Adrenal gland (tissue), 5 donors: ENCODE results near the gene SELENOO.

ENCODE experiments used
- POLR2A ChIP-seq, 2 donors: fragments of 450-650 bp; IDR thresholded peaks; one replicate each; pipeline ENCODE4 v1.6.1; 2017; ENCODE audit warnings: antibody characterized with exemption in 2 of 2, mild to moderate bottlenecking in 2 of 2, moderate library complexity in 1 of 2
- TF ChIP-seq, protein P1 (sequence below), 6 experiments: fragments of 450-650 bp in 4 of 6; fragments of 200-600 bp in 2 of 6; sonication (generic) in 1 of 6; IDR thresholded peaks; 1 replicate in 5 of 6; 2 replicates in 1 of 6; pipeline versions ENCODE4 v1.5.1 to v1.8.0; 2016 to 2021; ENCODE audit warnings: antibody characterized with exemption in 6 of 6, mild to moderate bottlenecking in 2 of 6, moderate library complexity in 1 of 6
- donor health status: DM: no; HTN: no; CAD: no.

DNA sequence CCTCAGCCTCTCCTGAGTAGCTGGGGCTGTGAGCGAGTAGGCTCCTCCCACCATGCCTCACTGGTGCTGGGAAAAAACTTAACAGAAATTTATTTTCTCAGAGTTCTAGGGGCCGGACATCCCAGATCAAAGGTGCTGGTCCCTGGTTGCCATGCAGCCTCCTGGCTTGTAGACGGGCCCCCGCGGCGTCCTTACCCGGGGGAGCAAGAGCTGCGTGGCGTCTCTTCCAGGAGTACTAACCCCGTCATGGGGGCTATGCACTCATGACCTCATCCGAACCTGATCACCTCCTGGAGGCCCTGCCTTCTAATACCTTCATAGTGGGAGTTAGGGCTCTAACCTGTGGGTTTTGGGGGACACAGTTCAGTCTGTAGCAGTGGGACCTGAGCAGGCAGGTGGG lies 12.5 kb upstream of the SELENOO start:
- TF ChIP-seq, protein P1, sequence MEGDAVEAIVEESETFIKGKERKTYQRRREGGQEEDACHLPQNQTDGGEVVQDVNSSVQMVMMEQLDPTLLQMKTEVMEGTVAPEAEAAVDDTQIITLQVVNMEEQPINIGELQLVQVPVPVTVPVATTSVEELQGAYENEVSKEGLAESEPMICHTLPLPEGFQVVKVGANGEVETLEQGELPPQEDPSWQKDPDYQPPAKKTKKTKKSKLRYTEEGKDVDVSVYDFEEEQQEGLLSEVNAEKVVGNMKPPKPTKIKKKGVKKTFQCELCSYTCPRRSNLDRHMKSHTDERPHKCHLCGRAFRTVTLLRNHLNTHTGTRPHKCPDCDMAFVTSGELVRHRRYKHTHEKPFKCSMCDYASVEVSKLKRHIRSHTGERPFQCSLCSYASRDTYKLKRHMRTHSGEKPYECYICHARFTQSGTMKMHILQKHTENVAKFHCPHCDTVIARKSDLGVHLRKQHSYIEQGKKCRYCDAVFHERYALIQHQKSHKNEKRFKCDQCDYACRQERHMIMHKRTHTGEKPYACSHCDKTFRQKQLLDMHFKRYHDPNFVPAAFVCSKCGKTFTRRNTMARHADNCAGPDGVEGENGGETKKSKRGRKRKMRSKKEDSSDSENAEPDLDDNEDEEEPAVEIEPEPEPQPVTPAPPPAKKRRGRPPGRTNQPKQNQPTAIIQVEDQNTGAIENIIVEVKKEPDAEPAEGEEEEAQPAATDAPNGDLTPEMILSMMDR (IDR thresholded peaks at IDR 0.05), result no peak
- no peak for TF ChIP-seq POLR2A (IDR thresholded peaks at IDR 0.05)
